Vagina (tissue), 2 donors: ENCODE measurements around the gene LANCL2.

Experiments
- CTCF ChIP-seq, 3 experiments: fragments of 450-650 bp in 2 of 3; fragments of 200-600 bp in 1 of 3; sonication (generic) in 1 of 3; IDR thresholded peaks; one replicate each; pipeline ENCODE4 v1.5.1; 2017 to 2019; ENCODE audit warnings: antibody characterized with exemption in 3 of 3, mild to moderate bottlenecking in 2 of 3, moderate library complexity in 2 of 3
- POLR2A ChIP-seq, 2 donors: fragments of 450-650 bp; IDR thresholded peaks; one replicate each; pipeline ENCODE4 v1.6.1; 2017; ENCODE audit warnings: antibody characterized with exemption in 2 of 2, mild to moderate bottlenecking in 2 of 2, moderate library complexity in 2 of 2
- POLR2AphosphoS5 ChIP-seq, 2 donors: sonication (generic); formaldehyde crosslinking; IDR thresholded peaks; one replicate each; pipeline ENCODE4 v1.9.0; 2017; ENCODE audit warnings: antibody characterized with exemption in 2 of 2, mild to moderate bottlenecking in 2 of 2, low read depth in 1 of 2; ENCODE audit not compliant: insufficient read depth in 1 of 2

DNA sequence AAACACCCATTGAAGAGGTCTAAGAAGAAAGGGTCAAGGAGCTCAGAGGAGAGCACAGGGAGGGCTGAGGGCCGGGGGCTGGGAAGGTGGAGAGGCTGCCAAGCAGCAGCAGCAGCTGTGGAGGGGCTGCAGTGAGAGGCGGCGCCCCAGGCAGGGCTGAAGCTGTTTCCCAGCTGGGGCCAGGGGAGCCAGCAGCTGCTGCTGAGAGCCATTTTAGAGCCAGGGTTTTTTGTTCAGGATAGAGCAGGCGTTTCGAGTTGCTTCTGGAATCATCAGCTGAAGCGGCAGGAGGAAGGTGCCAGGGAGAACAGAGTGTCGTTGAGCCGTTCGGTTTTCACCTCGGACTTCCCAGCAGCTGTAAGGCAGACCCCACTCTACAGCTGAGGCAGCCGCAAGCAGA, 62.7 kb downstream of the LANCL2 start:
- no peak for TF ChIP-seq CTCF (IDR thresholded peaks at IDR 0.05)
- no peak for TF ChIP-seq POLR2A (IDR thresholded peaks at IDR 0.05)
- TF ChIP-seq POLR2AphosphoS5 (IDR thresholded peaks at IDR 0.05; ENCODE audit: insufficient read depth in 1 of 2, low read depth in 1 of 2) = no peak
